Hematopoietic multipotent progenitor cell treated with erythropoietin and hydrocortisone succinate and interleukin-3 and kit ligand, for 8 days (in vitro differentiated cells): Measurements from ENCODE around the gene LLGL1.

Experiments
- DNase-seq: peaks from one replicate; pipeline ENCODE4 v3.0.0-alpha.2; 2015

Gene LLGL1

DNA sequence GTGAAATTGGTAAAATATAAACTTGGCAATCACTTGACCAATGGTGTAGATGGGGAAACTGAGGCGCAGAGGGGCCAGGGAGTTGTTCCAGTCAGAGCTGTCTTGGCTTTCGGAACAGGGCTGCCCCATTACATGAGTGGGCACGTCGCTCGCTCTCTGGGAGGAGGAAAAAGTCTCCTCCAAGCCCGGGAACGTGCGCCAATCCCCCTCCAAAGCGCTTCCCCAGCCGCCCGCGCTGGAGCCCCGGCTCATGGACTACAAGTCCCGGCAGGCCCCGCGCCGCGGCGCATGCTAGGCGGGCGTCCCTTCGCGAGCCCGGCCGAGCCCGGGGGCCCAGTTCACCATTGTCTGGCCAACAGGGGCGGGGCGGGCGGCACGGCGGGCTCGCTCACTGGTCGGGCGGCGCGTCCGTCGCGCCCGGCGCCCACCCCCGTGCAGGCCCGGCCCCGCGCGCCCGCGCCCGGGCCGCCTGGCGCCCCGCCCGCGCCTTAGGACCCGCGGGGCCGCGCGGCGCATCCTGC, at the start of gene LLGL1:
Gene LLGL1, plus strand, starts transcription at position 515 of the 521 bp plus-strand sequence. CDS start 48 bp downstream, outside the sequence.
- peak; percentile 93 for DNase-seq

DNA sequence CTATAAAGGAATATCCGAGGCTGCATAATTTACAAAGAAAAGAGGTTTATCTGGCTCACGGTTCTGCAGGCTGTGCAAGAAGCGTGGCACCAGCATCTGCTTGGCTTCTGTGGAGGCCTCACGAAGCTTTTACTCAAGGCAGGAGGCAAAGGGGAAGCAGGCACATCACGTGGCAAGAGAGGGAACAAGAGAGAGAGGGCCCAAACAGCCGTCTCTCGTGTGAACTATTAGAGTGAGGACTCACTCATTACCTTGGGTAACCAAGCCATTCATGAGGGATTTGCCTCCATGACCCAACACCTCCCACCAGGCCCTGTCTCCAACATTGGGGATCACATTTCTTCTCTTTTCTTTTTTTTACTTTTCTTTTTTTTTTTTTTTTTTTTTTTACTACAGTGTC, 49.3 kb upstream of the LLGL1 start:
- no peak for DNase-seq

DNA sequence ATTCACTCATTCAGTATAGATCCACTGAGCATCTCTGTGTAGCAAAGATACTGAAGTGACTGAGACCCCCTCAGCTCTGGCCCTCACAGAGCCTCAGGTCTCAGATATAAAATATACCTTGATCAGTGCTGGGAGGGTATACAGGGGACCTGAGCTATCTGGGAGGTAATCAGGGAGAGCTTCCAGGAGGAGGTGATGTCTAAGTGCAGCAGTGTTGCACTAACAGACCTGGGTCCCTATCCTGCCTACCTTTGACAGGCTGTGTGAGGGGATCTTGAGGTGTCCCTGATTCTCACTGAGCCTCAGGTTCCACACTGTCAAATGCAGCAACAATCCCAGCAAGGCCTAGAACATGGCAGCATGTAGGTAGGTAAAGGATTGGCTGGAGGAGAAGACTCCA, 48.3 kb upstream of the LLGL1 start:
- DNase-seq: no peak

DNA sequence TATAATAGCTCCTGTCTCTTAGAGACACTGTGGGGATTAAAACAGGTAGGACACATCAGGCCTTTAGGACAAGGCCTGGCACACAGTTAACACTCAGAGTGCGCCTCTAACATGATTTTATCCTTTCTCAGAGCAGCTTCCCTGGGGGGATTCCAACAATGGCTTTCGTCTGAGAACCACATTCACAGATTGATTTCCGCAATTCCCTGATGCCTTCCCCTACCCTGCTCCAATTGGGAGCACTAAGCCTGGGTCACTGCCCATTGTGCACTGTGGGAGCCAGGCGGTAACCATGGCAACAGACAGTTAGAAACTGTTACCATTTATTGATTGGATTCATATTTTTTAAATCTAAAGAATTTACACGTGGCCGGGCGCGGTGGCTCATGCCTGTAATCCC, 47.7 kb upstream of the LLGL1 start:
- no peak for DNase-seq

DNA sequence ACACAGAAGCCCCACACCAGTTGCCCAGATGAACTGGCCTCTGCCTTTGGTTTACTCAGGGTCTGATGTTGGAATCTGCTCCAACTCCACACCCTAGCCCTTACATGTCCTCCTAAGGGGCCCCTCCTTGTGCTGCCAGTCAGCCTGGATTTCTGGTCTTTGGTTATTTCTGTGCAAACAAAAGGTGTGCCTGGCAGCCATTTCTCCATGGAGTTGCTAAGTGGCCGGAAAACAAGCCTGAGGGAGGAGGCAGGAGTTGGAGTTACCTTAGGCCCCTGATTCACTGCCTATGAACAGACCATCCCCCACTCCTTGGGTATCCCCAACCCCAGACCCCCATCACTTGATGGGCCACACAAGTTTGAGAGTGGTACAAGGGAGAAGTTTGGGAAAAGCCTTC, 46.2 kb upstream of the LLGL1 start:
- DNase-seq: no peak

DNA sequence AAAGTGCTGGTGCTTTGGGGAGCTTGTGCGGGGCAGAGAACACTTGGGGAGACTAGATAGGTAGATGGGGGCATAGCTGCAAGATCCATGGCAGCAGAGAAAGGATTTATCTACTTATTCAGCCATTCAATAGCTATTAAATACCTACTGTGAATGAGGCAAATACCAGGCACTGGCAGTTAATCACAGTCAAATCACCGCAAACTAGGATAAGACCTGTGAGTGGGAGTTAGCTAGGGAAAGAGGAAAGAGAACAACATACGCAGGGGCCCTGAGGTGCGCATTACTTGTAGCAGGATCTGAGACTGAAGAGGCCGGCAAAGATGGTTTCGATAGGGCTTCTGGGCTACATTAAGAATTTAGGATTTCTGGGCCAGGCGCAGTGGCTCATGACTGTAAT, 45.6 kb upstream of the LLGL1 start:
- DNase-seq: no peak

DNA sequence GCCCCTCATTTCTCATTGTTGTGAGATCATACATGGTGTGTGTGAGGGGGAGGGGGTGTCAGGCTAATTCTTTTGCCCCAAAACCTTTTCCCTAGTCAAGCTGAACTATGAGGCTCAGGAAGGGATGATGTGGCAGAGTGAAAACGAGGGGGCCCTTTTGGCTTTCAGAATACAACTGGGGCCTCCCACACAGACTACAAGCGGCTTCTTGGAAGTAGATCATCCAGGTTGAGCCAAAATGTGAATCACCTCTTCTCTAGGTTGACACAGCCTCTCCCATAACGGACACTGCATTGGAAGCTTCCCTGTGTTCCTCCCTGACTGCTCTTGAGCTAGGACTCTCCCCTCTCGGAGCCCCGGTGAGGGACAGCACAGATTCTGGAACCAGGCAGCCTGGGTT, 44.1 kb upstream of the LLGL1 start:
- DNase-seq: no peak

DNA sequence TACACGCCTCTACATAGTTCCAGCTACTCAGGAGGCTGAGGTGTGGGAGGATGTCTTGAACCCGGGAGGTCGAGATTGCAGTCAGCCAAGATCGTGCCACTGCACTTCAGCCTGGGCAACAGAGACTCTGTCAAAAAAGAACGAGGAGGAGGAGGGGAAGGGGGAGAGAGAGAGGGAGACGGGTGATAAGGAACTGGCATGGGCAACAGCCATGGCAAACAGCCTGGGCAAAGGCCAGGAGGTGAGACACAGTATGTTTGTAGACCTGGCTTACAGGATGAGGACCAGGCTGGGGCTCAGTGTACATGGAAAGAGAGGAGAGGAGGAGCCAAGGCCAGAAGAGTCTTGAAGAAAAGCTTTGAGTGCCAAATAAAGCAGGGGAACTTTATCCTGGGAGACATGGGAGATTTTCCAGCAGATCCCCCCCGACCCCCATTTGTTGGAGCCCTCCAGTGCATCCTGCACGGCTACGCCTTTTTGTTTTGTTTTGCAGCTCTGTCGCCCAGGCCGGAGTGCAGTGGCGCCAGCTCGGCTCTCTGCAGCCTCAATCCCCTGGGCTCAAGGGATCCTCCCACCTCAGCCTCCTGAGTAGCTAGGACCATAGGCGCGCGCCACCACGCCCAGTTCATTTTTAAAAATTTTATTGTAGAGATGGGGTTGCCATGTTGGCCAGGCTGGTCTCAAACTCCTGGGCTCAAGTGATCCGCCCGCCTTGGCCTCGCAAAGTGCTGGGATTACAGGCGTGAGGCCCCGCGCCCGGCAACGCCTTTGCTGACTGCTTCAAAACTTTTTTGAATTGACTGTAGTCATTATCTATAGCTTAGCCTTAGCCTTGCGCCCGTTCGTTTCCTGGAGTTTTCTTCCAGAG, 43.1 kb upstream of the LLGL1 start:
- DNase-seq: peak; percentile 64

DNA sequence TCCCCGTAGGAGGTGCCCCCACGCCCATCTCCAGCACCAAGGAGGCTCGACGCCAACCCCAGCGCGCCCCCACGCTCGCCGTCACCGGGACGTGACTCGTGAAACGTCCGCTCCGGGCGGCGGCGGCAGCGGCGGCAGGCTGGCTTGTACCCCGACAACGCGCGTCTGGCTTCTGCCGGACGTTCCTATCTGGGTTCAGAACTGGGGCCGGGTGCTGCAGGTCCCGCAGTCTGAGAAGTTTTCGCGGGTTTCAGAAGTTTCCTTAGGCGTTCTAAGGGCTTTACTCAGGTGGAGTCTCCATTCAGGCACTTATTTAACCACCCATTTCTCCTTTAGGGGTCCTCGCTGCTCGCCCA, 42.5 kb upstream of the LLGL1 start:
- peak; percentile 88 for DNase-seq

DNA sequence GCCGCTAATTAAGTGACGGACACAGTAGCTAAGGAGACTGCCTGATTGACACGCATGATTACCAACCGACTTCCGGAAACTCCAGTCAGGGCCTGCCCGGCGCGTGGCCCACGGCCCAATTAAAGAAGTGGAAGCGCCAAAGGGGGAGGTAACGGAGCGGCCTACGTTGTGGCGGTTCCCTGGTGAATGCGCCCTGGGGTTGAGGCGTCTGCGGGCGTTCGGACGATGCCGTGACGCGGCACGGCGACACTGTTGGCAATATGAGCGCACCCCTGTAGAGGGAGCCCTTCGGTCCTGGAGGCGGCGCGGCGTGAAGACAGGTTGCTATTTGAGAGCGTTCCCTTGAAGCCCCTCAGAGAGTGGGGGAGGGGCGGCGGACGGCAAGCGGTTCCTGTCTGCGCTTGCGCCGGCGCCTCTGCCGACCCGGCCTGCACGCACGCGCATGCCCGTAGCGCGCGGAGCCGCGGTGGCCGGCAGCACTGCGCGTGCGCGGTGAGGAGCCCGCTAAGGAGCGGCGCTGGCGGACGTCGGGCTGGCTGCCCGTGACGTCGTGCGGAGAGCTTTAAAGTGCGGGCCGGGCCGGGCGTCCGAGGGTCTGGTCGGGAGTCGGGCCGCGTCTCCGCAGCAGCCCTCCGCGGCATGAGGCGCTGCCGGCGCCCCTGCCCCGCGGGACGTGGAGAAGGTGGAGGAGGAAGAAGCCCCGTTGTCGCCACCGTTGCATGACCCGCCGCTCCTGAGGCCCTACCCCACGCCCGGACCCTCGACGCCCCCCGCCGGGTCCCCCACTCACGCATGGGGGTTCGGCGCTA, 41.9 kb upstream of the LLGL1 start, which contains the start of gene ALKBH5:
Gene ALKBH5, plus strand, starts transcription at position 495 of the 809 bp plus-strand sequence. CDS start 416 bp downstream, outside the sequence.
- DNase-seq: peak; percentile 100

DNA sequence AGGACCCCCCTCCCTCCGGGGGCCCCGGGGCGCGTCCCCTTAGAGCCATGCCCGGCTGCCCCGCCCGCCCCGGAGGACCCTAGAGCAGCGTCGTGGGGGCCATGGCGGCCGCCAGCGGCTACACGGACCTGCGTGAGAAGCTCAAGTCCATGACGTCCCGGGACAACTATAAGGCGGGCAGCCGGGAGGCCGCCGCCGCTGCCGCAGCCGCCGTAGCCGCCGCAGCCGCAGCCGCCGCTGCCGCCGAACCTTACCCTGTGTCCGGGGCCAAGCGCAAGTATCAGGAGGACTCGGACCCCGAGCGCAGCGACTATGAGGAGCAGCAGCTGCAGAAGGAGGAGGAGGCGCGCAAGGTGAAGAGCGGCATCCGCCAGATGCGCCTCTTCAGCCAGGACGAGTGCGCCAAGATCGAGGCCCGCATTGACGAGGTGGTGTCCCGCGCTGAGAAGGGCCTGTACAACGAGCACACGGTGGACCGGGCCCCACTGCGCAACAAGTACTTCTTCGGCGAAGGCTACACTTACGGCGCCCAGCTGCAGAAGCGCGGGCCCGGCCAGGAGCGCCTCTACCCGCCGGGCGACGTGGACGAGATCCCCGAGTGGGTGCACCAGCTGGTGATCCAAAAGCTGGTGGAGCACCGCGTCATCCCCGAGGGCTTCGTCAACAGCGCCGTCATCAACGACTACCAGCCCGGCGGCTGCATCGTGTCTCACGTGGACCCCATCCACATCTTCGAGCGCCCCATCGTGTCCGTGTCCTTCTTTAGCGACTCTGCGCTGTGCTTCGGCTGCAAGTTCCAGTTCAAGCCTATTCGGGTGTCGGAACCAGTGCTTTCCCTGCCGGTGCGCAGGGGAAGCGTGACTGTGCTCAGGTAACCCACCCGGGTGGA, 41.0 kb upstream of the LLGL1 start:
- peak; percentile 44 for DNase-seq

DNA sequence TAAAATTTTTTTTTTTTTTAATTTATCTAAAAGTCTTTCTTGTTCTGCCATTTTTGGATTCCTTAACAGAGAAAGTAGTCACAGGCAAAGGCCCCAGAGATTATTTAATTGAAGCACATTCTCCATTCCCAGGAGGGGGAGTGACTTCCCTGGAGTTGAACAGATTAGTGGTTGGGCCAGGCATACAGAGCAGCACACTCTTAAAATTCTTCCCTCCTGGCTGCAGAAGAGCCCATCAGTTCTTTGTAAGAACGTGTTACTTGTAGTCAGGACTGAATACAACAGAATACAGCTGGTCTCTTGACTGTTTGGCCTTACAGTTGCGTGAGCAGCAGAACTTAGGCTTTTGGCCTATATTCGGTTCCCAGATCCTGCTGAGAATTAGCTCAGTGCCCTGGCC, 40.0 kb upstream of the LLGL1 start:
- no peak for DNase-seq

DNA sequence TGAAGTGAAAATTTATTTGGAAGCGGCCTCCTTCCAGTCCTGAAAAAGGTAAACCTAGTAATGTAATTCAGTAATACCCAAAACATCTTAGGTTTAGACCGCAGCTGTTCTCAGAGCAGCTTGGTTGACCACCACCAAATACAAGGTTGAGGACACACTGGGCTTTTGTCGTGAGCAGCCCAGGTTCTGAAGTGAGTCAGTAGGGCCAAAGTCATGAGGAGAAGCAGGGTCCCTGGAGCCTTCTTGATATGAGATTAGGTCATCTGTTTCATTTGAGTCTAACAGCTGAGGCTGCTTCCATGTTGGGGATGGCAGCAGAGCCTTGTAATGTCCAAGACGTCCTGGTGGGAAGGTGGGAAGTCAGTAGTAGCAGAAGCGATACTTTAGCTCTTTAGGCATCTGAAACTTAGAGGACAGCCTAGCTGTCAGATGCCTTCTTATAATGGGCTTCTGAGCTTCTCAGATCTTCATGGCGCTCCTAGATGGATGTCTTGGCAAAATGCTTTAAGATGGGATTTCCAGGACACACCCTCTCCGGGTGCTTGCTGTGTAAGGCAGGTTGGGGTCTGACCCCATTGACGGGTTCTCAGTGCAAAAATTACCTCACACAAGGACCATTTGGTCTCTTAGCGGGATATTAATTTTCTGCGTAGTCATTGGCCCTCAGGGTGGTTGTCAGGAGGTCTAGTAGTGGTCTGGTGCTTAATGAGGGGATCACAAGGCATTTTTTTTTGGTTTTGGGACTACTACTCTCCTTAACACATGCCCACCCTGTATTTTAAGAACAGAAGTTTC, 39.4 kb upstream of the LLGL1 start:
- no peak for DNase-seq

DNA sequence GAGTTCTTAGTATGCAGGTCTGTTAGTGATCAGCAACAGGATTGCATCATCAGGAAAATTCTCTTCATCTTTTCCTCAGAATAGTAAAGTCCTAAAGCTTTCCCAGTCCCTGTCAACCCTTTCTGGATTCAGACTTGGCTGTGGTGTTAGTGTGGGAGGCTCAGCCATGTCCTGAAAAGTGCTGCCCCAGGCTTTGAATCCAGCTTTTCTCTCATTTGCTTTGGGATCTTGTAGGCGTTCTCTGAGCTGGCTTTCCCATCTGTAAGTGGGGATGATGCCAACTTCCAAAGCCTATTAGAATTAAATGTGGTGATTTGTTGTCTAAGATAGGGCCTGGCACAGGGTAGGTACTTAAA, 38.8 kb upstream of the LLGL1 start:
- no peak for DNase-seq

DNA sequence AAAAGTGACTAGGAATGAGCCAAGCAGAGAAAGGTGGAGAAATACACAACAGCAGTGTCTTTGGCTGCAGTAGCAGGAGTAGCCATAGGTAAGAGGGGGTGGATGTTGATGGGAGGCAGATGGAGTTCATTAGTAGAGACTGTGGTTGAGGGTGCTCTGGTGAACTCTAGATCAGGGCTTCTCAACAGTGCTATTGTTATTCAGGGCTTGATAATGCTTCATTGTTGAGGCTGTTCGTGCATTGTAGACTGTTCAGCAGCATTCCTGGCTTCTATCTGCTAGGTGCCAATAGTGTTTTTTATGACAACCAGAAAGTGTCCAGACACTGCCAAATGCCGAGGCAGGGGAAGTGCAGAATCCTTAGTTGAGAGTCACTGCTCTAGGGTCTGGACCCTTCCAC, 38.2 kb upstream of the LLGL1 start:
- DNase-seq: no peak

DNA sequence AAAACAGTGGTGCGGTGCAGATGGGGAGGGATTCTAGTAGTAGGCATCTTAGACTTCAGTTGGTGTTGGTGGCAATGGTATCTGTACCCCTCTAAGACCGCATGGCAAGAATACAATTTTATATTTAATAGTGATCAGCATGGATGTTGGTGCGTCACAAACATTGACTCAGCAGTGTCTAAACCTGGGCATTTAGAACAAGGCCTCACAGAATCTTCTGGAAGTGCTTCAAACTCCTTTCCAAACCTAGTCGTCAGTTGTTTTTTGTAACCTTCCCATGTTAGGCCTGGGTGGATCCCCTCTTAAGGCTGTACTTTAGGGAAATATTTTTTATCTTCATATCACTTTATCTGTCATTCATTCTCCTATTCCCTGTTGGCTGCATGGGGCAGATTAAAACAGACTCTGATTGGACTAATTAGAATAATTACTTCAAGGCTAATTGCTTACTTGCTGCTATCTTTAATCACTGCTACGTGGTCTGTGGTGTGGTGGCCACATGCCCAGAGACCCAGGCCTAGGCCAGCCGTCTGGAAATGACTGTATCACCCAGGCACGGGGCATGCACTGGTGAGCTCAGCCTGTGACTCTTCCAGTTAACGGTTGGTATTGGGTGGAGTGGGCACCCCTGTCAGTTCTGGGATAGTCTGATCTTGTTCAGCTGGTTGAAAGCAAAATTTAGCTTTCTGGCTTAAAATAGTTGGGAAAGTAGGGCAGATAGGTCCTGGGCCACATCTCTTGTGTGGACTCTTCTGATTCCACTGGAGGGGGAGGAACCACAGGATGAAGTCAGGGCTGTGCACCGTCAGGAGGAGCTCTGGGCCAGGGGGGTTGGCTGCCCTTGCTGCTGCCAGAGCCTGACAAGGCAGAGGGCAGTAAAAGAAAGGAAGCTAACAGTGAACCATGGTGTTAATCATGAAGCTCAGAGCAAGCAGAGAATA, 37.3 kb upstream of the LLGL1 start:
- DNase-seq: peak; percentile 80

DNA sequence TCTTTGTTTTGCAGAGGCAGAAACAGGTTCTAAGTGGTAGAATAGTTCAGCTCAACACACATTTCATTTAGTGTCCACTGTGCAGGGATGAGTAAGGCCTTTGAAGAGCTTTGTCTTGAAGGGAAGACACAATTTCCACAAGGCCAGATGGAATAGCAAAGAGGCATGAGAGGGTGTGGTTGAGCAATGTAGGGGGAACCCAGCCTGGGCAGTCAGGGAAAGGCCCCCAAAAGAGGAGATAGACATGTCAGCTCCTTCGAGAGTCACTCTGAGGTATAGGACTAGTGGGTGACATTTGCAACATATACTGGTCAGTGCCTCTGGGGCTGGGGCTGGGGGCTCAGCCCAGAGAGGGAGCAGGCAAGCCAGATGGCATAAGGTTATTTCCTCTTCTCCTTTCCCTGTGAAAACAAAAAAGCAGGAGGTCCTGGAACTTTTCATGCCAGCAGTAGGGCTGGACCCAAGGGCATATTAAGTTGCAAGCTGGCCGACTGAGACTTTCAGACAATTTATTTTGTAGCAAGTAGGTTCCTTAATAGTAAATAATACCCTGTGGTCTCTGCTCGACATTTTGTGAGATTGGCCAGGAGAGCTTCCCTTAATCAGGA, 34.7 kb upstream of the LLGL1 start:
- no peak for DNase-seq

DNA sequence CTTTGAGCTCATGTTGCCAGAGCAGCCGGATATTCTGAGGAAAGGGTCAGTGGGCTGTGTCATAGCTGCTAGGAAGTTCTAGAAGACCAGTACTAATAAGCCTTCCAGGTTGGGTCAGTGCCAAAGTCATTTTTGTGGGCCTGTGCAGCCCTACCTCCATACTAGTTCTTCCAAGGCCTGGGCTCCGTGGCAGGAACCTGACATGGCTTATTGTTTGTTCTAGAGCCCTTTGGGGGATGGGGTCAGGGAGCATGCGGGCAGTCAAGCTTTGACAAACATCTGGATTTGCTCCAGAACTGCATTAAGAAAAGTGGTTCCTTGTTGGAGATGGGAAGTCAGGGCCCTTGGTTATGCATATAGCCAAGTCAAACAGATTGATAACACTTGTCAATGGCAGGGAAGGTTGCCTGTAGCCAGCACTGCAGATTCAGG, 34.2 kb upstream of the LLGL1 start:
- DNase-seq: no peak

DNA sequence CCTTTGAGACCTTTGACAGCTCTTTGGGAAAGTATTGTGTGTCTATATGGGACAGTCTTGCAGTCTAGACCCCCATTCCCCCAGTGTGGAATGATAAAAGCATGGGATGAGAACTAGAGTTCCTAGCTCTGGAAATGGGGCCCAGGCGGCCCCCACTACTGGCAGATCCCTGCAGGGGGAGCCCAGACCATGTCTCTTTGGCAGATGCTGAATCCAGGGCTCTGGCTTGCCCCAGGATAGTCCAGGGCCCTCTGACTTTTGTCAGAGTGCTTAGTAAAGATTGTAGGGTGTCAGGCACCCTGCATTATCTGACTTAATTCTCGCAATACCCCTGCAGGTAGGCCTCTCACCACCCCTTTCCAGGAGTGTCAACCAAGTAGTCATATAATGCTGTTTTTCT, 33.5 kb upstream of the LLGL1 start:
- DNase-seq: no peak

DNA sequence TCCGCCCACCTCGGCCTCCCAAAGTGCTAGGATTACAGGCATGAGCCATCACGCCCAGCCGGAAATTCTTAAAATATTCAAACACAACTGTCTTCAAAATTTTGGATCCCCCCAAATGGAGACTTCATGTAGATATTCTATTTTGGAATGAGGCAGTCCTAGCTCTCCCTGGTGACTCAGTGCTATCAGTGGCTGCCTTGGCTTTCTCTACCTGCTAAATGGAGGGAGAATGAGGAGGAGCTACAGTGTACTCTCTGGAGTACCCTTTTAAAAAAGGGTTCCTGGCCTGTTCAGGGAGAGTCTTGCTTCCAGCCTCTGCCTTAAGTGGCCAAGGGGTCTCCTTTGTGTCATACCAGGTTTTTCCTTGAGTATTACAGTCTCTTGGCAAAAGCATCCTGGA, 31.0 kb upstream of the LLGL1 start:
- no peak for DNase-seq
